ENCODE data around the gene OR1D5.

DNA sequence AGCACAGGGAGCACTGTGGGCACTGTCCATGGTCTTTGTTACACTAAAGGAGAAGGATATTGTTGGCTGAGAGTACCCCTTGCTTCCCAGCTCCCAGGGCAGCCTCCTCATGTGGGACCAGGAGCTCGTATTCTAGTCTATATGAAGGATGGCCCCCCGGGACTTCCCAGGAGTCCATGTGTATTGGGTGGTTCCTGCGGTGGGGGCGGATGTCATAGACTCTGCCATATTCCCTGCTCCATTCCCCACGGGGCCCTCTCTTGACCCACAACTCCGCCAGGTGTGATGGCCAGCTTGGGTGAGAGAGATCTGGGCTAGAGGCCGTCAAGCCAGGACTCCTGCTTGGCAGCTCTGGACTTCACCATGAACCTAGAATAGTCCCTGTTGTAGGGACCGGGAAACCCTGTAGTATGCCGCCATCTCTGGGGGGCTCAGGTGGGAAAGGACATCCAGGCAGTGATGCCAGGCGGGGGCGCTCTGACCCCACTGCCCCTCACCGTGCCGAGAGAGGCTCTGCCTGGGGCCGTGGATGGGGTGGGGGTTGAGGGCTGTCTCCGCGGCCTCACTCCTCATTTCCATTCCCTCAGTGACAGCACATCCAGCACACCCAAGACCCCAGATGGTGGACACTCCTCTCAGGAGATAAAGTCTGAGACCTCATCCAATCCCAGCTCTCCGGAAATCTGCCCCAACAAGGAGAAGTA, 37.8 kb downstream of the OR1D5 start:
- TF ChIP-seq, protein P1, sequence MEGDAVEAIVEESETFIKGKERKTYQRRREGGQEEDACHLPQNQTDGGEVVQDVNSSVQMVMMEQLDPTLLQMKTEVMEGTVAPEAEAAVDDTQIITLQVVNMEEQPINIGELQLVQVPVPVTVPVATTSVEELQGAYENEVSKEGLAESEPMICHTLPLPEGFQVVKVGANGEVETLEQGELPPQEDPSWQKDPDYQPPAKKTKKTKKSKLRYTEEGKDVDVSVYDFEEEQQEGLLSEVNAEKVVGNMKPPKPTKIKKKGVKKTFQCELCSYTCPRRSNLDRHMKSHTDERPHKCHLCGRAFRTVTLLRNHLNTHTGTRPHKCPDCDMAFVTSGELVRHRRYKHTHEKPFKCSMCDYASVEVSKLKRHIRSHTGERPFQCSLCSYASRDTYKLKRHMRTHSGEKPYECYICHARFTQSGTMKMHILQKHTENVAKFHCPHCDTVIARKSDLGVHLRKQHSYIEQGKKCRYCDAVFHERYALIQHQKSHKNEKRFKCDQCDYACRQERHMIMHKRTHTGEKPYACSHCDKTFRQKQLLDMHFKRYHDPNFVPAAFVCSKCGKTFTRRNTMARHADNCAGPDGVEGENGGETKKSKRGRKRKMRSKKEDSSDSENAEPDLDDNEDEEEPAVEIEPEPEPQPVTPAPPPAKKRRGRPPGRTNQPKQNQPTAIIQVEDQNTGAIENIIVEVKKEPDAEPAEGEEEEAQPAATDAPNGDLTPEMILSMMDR (IDR thresholded peaks at IDR 0.05; ENCODE audit: insufficient read depth, low read depth, low read length): no peak
- no peak for TF ChIP-seq EZH2 (IDR thresholded peaks at IDR 0.05; ENCODE audit: insufficient read depth, low read length)
